ENCODE measurements around the gene C2CD4C.
"Not testable (repeated sequence)": the region's sequence is repeated elsewhere in the genome, so short reads cannot be mapped to it uniquely, and the experiment has no call there.

C2CD4C gene

DNA sequence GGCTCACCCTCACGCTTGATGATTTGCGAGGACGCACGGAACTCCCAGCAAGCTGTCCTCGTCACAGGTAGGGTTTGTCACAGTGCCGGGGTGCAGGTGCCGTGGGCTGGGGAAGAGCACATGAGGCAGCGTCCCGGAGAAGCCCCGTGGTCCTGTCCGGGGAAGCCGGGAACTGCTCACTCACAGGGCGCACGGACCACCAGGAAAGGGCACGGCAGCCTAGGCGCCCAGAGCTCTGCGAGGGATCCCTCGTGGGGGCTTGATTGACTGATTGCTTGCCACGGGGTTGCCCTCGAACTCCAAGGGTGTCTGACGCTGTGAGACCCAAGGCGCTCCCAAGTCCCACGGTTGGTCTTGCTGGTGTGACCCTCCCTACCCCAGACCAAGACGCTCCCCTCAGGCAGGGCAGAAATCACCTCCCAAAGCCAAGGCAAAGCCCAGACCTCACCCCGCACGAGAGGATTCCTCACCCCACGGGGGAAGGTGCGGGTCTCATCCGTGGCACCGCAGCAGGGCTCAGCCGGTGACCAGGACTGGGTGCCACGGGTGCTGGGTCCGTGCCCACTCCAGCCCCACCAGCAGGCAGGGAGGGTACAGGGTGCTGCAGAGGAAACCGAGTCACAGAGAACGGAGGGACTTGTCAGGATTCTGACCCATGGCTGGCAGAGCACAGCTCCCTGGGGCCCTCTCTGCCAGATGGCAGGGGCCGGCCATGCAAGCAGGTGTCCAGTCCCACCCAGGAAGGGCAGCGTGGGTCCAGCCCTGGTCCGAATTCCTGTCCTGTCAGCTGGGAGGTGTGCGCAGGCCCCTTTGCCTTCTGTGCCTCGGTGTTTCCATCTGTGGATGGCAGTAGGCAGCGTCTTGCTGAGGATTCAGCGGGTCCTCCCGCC is 7.7 kb downstream of the C2CD4C start:
- no peak for DNase-seq (ENCODE audit: low read depth in 4 of 4, low spot score in 1 of 4)

DNA sequence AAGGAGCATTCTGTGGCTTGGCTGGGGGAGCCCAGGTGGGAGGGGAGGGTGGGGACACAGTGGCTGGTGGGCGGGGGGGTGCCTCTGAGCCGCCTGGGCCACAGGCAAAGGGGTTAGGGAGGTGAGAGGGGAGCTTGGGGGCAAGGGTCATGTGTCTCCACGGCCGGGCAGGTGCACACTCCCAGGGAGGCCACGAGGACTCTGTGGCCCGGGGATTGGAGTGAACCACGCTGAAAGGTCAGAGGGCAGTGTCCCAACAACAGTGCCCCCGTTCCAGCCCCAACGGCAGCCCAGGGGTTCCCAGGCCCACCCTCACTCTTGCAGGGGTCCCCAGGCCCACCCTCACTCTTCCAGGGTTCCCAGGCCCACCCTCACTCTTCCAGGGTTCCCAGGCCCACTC is 9.6 kb downstream of the C2CD4C start:
- no peak for DNase-seq (ENCODE audit: low read depth in 4 of 4, low spot score in 1 of 4)

DNA sequence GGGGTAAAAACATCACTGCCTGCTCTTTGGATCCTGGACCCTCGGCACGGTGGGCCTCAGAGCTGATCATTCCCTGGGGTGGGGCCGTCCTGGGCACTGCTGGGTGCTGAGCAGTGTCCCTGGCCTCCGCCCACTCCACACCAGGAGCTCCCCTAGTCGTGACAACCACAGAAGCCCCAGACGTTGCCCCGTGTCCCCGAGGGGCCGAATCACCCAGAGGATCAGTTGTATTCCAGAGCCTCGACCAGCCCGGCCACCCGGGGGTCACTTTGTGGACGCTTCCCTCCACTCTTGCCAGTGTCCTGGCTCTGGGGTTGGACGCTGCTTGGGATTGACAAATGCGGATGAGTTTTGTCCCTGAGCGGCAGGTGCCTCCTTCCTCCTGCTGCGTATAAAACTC is 10.2 kb downstream of the C2CD4C start:
- DNase-seq (ENCODE audit: low read depth in 4 of 4, low spot score in 1 of 4): no peak

DNA sequence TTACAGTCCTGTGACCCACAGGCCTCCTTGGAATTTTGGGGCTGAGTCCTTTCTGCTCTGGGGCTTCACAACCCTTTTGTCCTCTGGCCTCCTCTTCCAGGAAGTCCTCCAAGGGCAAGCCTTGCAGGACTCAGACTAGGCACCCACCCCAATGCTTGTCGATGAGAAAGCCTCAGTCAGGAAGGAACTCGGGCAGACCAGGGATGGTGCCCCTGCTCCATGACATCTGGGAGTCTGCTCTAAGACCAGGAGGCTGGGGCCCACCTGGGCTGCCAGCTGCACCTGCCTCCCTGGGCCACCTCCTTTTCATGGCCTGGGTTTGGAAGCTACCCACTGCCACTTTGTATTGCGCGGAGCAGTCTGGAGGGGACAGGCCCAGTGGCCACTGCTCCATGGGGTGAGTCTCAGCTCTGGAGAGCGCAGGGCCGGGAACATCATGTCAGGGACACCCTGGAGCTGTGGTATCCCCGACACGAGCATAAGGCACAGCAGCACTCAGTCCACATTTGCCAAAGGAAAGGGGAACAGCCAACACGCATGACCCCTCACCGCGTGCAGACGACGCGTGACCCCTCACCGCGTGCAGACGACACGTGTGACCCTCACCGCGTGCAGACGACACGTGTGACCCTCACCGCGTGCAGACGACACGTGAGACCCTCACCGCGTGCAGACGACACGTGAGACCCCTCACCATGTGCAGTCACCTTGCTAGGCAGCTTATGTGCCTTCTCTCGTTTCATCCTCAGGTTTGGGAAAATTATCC is 10.8 kb downstream of the C2CD4C start:
- DNase-seq (ENCODE audit: low read depth in 4 of 4, low spot score in 1 of 4): no peak

DNA sequence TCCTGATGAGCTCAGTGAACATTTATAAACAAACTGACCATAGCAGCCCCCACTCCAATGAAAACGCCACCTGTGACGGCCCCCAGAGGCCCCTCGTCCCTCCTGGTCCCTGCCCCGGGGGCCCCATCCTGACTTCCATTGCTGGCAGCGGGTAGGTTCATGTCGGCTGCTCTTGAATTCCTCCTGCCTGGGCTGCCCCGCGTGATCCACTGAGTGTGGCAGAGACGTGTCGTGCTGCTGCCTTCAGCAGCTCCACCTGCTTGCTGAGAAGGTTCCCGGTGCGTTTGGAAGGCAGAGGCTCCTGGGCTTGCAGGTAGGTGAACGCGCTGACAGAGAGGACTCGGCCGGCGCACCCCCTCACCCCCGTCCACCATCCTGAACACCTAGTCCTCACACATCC is 11.6 kb downstream of the C2CD4C start:
- no peak for DNase-seq (ENCODE audit: low read depth in 4 of 4, low spot score in 1 of 4)

DNA sequence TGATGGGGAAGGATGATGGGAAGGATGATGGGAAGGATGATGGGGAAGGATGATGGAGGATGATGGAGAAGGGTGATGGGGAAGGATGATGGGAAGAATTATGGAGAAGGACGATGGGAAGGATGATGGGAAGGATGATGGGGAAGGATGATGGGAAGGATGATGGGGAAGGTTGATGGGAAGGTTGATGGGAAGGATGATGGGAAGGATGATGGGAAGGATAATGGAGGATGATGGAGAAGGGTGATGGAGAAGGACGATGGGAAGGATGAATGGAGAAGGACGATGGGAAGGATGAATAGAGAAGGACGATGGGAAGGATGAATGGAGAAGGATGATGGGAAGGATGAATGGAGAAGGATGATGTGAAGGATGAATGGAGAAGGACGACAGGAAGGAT is 13.5 kb downstream of the C2CD4C start:
- DNase-seq (ENCODE audit: low read depth in 4 of 4, low spot score in 1 of 4): no peak

DNA sequence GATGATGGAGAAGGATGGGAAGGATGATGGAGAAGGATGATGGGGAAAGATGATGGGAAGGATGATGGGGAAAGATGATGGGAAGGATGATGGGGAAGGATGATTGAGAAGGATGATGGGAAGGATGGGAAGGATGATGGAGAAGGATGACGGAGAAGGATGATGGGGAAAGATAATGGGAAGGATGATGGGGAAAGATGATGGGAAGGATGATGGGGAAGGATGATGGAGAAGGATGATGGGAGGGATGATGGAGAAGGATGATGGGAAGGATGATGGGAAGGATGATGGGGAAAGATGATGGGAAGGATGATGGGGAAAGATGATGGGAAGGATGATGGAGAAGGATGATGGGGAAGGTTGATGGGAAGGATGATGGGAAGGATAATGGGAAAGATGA is 14.1 kb downstream of the C2CD4C start:
- DNase-seq (ENCODE audit: low read depth in 4 of 4, low spot score in 1 of 4): not testable (repeated sequence)

DNA sequence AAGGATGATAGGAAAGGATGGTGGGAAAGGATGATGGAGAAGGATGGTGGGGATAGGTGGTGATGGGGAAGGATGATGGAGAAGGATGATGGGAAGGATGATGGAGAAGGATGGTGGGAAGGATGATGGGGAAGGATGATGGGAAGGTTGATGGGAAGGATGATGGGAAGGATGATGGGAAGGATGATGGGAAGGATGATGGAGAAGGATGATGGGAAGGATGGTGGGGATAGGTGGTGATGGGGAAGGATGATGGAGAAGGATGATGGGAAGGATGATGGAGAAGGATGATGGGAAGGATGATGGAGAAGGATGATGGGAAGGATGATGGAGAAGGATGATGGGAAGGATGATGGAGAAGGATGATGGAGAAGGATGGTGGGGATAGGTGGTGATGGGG is 15.4 kb downstream of the C2CD4C start:
- not testable (repeated sequence) for DNase-seq (ENCODE audit: low read depth in 4 of 4, low spot score in 1 of 4)

DNA sequence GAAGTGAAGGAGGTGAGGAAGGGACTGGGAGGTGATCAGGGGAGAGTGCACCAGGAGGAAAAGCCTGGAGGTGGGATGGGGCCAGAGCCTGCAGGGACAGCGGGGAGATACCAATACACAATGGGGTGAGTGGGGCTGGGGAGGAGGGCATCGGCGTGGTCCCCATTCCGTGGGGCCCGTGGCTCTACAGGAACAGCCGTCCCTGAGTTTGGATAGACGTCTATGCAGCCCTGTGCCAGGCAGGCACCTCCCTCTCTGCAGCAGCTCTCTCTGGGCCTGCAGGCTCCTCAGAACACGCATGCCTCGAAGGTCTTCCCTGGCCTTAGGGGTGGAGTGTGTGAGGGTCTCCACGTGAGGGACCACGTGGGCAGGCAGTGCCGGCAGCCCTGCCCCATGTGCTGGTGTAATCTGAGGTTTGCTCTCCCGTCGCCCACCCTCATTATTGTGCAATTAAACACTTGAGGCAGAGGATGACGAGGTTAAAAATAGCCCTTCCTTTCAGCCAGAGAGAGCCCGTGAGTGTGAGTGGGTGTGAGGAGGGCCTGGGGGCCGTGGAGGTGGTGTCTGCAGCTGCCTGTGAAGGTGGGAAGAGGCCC is 16.5 kb downstream of the C2CD4C start:
- no peak for DNase-seq (ENCODE audit: low read depth in 4 of 4, low spot score in 1 of 4)

DNA sequence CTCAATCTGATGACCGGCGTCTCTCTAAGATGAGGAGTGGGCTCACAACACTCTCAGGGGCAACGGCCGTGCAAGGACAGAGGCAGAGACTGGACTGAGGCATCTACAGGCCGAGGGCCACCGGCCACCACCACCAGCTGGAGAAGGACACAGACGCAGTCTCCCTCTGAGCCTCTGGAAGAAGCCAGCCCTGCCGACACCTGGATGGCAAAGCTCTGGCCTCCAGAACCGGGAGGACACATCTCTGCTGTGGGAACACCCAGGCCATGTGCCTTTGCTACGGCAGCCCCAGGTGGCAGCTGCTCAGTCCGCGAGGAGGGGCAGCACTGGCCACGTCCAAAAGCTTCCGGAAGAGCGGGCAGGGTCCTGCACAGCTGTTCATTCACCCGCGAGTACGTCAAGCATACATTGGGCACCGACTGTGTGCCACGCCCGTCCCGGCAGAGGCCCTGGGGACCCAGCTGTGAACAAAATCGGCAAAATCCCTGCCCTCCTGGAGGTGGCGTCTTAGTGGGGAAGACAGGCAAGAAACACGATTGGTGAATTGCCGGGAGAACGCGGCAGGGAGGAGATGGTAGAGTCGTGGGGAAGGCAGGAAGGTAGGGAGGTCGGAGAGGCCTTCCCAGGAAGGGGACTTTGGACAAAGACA is 17.1 kb downstream of the C2CD4C start:
- DNase-seq (ENCODE audit: low read depth in 4 of 4, low spot score in 1 of 4): no peak

DNA sequence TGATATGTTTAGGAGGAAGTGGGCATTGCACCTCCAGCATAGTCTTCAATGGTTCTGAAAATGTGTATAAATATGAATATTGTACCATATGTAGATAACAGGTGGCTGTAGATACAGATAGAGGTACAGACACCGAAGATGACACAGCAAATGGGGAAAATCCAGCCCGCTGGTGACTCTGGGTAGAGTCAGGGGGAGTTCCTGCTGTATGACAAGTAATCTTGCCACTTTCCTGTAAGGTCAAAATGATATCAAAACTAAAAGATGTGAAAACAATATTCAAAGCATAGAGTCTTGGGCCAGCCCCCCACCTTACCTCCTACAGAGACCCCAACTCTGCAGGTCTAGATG is 17.8 kb downstream of the C2CD4C start:
- no peak for DNase-seq (ENCODE audit: low read depth in 4 of 4, low spot score in 1 of 4)

DNA sequence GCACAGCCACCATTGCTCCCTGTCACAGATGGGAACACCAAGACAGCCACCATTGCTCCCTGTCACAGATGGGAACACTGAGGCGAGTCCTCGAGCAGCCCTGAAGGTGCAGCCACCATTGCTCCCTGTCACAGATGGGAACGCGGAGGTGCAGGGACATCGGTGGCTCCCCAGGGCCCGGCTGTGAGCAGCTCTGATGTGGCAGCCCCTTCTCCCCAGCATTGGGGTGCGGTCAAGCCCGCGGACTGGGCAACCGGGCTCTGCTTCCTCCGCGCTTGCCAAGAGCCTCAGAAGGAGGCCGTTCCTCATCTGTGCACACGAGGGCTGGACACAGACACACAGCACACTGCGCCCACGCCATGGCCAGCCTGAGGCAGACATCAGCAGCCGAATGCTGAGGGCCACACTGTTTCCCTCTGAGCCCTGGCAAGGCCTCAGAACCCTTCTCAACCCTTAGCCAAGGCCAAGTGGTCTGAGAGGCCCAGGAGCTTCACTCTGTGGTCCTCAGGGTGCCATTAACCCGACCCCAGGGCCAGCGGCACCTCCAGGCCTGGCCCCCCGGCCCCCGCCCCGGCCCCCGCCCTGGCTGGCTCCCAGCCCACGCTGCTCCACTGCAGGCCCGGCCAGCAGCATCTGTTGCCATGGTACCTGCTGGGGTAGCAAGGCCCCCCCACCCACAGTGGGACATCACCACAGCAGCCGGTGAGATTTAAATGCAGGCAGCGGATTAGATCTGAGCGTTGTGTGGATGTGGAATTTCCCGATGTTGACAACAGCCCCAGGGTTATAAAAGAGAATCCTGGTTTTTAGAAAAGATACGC is 18.4 kb downstream of the C2CD4C start:
- no peak for DNase-seq (ENCODE audit: low read depth in 4 of 4, low spot score in 1 of 4)

DNA sequence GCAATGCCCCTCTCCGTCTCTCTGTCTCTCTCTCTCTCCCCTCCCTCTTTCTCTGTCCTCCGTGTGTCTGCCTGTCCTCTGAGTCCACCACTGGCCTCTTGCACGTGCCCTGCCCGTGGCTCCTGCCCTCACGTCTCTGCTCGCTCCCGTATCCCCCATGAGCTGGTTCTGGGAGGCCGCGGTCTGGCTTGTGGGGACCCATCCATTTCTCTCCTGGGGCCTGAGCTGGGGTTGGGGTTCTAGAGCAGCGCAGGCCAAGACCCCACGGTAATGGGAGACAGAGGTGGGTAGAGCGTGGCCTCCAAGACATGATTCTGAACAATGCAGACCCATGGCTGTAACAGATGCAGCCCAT is 19.0 kb downstream of the C2CD4C start:
- DNase-seq (ENCODE audit: low read depth in 4 of 4, low spot score in 1 of 4): no peak

DNA sequence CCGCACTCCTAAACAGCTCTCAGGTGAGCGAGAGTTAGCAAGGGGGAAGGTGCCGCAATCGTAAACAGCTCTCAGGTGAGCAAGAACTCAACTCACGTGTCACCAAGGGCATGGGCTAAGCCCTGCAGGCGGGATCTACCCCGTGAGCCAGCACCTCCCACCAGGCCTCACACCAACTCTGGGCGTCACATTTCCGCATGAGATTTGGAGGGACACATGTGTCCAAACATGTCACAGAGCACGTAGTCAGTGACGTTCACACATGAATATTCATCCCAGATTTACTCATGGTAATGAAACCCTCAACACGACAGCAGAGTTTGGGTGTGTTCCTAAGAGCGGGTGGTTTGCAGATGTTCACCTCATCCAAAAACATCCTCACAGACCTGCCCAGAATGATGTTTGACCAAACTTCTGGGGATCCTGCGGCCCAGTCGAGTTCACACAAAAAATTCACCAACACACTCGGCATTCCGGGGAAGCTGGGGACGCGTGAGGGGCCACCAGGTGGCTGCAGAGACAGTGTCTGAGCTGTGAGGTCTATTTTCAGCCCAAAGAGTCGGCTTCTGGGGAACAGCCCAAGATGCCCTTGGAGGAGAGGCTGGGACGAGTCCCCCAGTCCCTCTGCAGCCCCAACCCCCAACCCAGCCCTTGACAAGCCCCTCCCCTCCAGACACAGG is 19.6 kb downstream of the C2CD4C start:
- no peak for DNase-seq (ENCODE audit: low read depth in 4 of 4, low spot score in 1 of 4)

DNA sequence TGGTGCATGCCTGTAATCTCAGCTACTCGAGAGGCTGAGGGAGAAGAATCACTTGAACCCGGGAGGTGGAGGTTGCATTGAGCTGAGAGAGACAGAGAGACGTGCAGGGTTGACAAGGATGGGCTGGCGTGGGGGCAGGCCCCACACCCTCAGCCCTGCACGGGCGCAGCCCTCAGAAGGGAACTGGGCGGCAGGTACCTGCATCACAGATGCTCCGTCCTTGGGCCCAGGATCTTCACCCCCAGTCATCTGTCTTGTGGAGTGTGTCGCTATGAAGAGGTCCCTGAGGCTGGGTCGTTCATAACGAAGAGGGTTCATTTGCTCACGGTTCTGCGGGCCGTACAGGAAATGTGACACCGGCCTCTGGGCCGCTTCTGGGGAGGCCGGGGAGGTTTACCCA is 20.3 kb downstream of the C2CD4C start:
- no peak for DNase-seq (ENCODE audit: low read depth in 4 of 4, low spot score in 1 of 4)

DNA sequence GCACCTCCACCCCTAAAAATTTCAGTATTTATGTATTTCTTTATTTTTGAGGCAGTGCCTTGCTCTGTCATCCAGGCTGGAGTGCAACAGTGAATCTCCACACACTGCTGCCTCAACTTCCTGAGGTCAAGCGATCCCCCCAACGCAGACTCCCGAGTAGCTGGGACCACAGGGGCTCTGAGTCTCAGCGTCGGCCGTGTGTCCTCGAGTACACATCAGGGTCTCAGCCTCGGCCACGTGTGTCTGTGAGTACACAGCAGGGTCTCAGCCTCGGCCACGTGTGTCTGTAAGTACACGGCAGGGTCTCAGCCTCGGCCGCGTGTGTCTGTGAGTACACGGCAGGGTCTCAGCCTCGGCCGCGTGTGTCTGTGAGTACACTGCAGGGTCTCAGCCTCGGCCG is 21.2 kb downstream of the C2CD4C start:
- no peak for DNase-seq (ENCODE audit: low read depth in 4 of 4, low spot score in 1 of 4)

DNA sequence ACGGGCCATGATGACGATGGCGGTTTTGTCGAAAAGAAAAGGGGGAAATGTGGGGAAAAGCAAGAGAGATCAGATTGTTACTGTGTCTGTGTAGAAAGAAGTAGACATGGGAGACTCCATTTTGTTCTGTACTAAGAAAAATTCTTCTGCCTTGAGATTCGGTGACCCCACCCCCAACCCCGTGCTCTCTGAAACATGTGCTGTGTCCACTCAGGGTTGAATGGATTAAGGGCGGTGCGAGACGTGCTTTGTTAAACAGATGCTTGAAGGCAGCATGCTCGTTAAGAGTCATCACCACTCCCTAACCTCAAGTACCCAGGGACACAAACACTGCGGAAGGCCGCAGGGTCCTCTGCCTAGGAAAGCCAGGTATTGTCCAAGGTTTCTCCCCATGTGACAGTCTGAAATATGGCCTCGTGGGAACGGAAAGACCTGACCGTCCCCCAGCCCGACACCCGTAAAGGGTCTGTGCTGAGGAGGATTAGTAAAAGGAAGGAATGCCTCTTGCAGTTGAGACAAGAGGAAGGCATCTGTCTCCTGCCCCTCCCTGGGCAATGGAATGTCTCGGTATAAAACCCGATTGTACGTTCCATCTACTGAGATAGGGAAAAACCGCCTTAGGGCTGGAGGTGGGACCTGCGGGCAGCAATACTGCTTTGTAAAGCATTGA is 22.2 kb downstream of the C2CD4C start:
- DNase-seq (ENCODE audit: low read depth in 4 of 4, low spot score in 1 of 4): not testable (repeated sequence)

DNA sequence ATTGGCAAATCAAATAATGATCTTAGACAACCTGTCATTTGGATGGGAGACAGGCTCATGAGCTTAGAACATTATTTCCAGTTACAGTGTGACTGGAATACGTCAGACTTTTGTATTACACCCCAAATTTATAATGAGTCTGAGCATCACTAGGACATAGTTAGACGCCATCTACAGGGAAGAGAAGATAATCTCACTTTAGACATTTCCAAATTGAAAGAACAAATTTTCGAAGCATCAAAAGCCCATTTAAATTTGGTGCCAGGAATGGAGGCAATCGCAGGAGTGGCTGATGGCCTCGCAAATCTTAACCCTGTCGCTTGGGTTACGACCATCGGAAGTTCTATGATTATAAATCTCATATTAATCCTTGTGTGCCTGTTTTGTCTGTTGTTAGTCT is 22.8 kb downstream of the C2CD4C start:
- not testable (repeated sequence) for DNase-seq (ENCODE audit: low read depth in 4 of 4, low spot score in 1 of 4)

DNA sequence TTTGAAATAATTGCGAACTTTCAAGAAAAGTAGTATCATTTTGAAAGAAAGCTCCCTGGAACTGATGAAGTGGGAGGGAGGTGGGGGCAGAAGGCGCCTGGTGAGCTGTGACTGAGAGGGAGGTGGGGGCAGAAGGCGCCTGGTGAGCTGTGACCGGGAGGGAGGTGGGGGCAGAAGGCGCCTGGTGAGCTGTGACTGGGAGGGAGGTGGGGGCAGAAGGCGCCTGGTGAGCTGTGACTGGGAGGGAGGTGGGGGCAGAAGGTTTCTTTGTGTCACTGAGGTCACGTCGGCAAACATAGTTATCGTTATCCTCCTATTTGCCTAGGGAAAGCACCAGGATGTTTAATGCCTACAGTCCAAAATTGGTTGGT is 24.2 kb downstream of the C2CD4C start:
- DNase-seq (ENCODE audit: low read depth in 4 of 4, low spot score in 1 of 4): no peak

Data from stimulated activated CD4-positive, alpha-beta T cell treated with anti-CD3 and anti-CD28 coated beads, Interleukin-1b, Interleukin-23, amount 100 ng/mL, for 24 hours (primary cell).